Left lung (tissue), 10 donors: ENCODE measurements around the gene ADRA1B. TPM values are rescaled to one million over a fixed set of nuclear protein-coding genes. Genes with fewer than 3 reads are reported as not detected.

Experiments
- ATAC-seq: fragments of 200-7000 bp; cut with Tn5 transposase; one replicate; pipeline ENCODE4 v1.9.1; 2020; ENCODE audit warnings: moderate library complexity
- DNase-seq, 4 donors: peaks; one replicate each; pipeline ENCODE4 v3.0.0-alpha.2; 2013 to 2020
- H3K27ac ChIP-seq, 2 donors: fragments of 200-600 bp; sonication (generic) in 1 of 2; one replicate each; pipeline versions ENCODE4 v1.5.0 to v1.8.0; 2020 to 2021
- H3K27me3 ChIP-seq, 2 donors: fragments of 200-600 bp; sonication (generic) in 1 of 2; one replicate each; pipeline versions ENCODE4 v1.5.0 to v1.8.0; 2020 to 2021
- H3K36me3 ChIP-seq, 2 donors: fragments of 200-600 bp; sonication (generic) in 1 of 2; one replicate each; pipeline versions ENCODE4 v1.5.0 to v1.8.0; 2020 to 2021
- H3K4me1 ChIP-seq, 2 donors: fragments of 200-600 bp; one replicate each; pipeline ENCODE4 v1.8.0; 2021
- H3K4me3 ChIP-seq, 2 donors: fragments of 200-600 bp; sonication (generic) in 1 of 2; one replicate each; pipeline versions ENCODE4 v1.5.0 to v1.8.0; 2020 to 2021; ENCODE audit warnings: mild to moderate bottlenecking in 1 of 2
- H3K9me3 ChIP-seq, 2 donors: fragments of 200-600 bp; sonication (generic) in 1 of 2; one replicate each; pipeline versions ENCODE4 v1.5.0 to v1.8.0; 2020 to 2021
- CTCF ChIP-seq, 2 donors: fragments of 200-600 bp; sonication (generic) in 1 of 2; IDR thresholded peaks; one replicate each; pipeline versions ENCODE4 v1.5.0 to v1.8.0; 2021; ENCODE audit warnings: antibody characterized with exemption in 2 of 2
- intact Hi-C, 2 donors: fragments of 100-400 bp; cut with DNase I; formaldehyde crosslinking; loops; one replicate each; pipeline versions ENCODE4 v1.11.2 to v1.14.2; 2022
- polyA plus RNA-seq, 6 donors: library from polyadenylated mRNA; unstranded; fragments of 120-200 nt; gene quantifications; one replicate each; pipeline ENCODE4 v1.2.1, GENCODE V29; 2013; ENCODE audit not compliant: insufficient read length in 6 of 6
- total RNA-seq, 2 donors: library from RNA; stranded (reverse); fragmentation: NEBNext Ultra II Directional; extraction: Animal tissue kit (Norgen Biotek cat#: 25700); gene quantifications; one replicate each; pipeline ENCODE4 v1.2.1, GENCODE V29; 2021
- donor health status: DM: no; HTN: yes; CAD: no.
- donor health status: DM: no; HTN: no; CAD: no.

The ADRA1B gene
- total and polyA plus RNA-seq, 8 donors, result 0.51 to 2.5 (median 0.93) TPM

GRCh38 chr5:159908591-159908940 lies 7.7 kb upstream of the ADRA1B start:
- no peak overlapping the region for H3K4me3 ChIP-seq
- ATAC-seq, result no peak
- DNase-seq, result no peak
- intact Hi-C loops, result no loop called here
- H3K36me3 ChIP-seq, result no peaks in the 10 kb centered on the region
- TF ChIP-seq CTCF (IDR thresholded peaks at IDR 0.05), result no peak
- H3K27me3 ChIP-seq, result peaks cover 0 to 4% of the 10 kb centered on the region in 2 donors
- H3K27ac ChIP-seq, result no peak overlapping the region
- no peaks in the 10 kb centered on the region for H3K9me3 ChIP-seq
- H3K4me1 ChIP-seq, result no peaks in the 10 kb centered on the region

- H3K36me3 ChIP-seq, result no peaks in the 10 kb centered on the region
- H3K27me3 ChIP-seq, result peaks cover 0 to 10% of the 10 kb centered on the region in 2 donors
- intact Hi-C loops, result no loop called here
- no peak for DNase-seq
- ATAC-seq, result no peak
- no peaks in the 10 kb centered on the region for H3K4me1 ChIP-seq
- no peak overlapping the region for H3K27ac ChIP-seq
- no peak for TF ChIP-seq CTCF (IDR thresholded peaks at IDR 0.05)
- H3K4me3 ChIP-seq, result no peak overlapping the region
- no peaks in the 10 kb centered on the region for H3K9me3 ChIP-seq
Measured at GRCh38 chr5:159909126-159909525, 7.2 kb upstream of the ADRA1B start.

GRCh38 chr5:159910207-159910842 lies 6.0 kb upstream of the ADRA1B start:
- intact Hi-C loops, result no loop called here
- H3K27ac ChIP-seq, result no peak overlapping the region
- DNase-seq (no peak), ATAC-seq (no peak)
- H3K36me3 ChIP-seq, result no peaks in the 10 kb centered on the region
- no peaks in the 10 kb centered on the region for H3K4me1 ChIP-seq
- H3K4me3 ChIP-seq, result no peak overlapping the region
- peaks cover 0 to 22% of the 10 kb centered on the region in 2 donors for H3K27me3 ChIP-seq
- no peak for TF ChIP-seq CTCF (IDR thresholded peaks at IDR 0.05)
- no peaks in the 10 kb centered on the region for H3K9me3 ChIP-seq

- H3K27ac ChIP-seq, result no peak overlapping the region
- H3K36me3 ChIP-seq, result no peaks in the 10 kb centered on the region
- H3K27me3 ChIP-seq, result peaks cover 0 to 27% of the 10 kb centered on the region in 2 donors
- H3K4me3 ChIP-seq, result no peak overlapping the region
- no peak for DNase-seq
- peaks cover 0 to 3% of the 10 kb centered on the region in 2 donors for H3K4me1 ChIP-seq
- intact Hi-C loops, result no loop called here
- ATAC-seq, result no peak
- no peak for TF ChIP-seq CTCF (IDR thresholded peaks at IDR 0.05)
- no peaks in the 10 kb centered on the region for H3K9me3 ChIP-seq
Measured at GRCh38 chr5:159910843-159911229, 5.4 kb upstream of the ADRA1B start.

- intact Hi-C loops, result no loop called here
Measured at GRCh38 chr5:159911349-159911748, 4.9 kb upstream of the ADRA1B start.

More at GRCh38 chr5:159911349-159911748, 4.9 kb upstream of the ADRA1B start:
- H3K27ac ChIP-seq, result no peak overlapping the region
- H3K4me1 ChIP-seq, result peaks cover 0 to 8% of the 10 kb centered on the region in 2 donors
- TF ChIP-seq CTCF (IDR thresholded peaks at IDR 0.05), result no peak
- DNase-seq, result no peak
- peaks cover 0 to 32% of the 10 kb centered on the region in 2 donors for H3K27me3 ChIP-seq
- H3K4me3 ChIP-seq, result no peak overlapping the region
- no peaks in the 10 kb centered on the region for H3K9me3 ChIP-seq
- no peaks in the 10 kb centered on the region for H3K36me3 ChIP-seq
- no peak for ATAC-seq
